GM19463 (cell line): Measurements from ENCODE around the gene POTEF.
"Not testable (repeated sequence)": the region's sequence is repeated elsewhere in the genome, so short reads cannot be mapped to it uniquely, and the experiment has no call there.

Experiments
- ATAC-seq: cut with Tn5 transposase; IDR thresholded peaks from one replicate; pipeline ENCODE4 v1.9.1; 2021; ENCODE audit warnings: mild to moderate bottlenecking, moderate library complexity; ENCODE audit not compliant: unreplicated experiment

Gene POTEF

DNA sequence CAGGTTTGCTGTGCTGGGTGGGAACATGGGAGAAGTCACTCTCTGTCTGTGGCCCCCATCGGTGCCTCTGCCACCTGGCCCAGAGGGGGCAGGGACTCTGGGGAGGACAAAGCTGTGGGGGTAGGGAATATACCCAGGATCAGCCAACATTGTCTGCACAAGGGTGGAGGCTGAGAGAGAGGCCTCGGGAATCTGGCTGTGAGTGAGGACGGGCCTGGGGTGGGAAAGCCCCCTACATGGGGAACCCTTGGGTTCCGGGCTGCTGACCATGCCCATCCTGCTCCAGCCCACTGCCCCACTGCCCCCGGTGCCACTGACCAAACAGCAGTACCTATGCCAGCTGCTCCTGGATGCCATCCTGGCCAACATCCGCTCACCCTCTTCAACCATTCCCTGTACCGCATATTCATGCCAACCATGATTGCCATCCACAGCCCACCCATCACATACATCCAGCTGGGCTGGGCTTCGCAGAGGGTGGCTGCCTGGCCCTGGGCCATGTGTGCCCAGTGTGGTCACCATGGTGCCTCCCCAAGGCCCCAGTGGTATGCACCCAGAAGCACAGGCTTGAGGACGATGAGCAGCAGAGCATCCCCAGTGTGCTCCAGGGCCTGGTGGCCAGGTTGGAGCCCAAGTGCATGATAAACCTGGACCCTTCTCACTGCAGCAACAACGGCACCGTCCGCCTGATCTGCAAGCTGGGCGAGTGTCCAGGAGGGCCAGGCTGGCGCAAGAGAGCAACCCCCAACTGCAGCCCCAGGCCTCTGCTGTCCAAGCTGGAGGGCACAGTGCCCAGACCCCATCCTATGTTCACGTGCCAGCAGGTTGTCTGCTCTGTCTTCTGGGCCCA, 6.9 kb upstream of the POTEF start:
- no peak for ATAC-seq

- not testable (repeated sequence) for ATAC-seq
These were observed 558 bp downstream of the POTEF start for GRCh38 chr2:130128464-130128863.

DNA sequence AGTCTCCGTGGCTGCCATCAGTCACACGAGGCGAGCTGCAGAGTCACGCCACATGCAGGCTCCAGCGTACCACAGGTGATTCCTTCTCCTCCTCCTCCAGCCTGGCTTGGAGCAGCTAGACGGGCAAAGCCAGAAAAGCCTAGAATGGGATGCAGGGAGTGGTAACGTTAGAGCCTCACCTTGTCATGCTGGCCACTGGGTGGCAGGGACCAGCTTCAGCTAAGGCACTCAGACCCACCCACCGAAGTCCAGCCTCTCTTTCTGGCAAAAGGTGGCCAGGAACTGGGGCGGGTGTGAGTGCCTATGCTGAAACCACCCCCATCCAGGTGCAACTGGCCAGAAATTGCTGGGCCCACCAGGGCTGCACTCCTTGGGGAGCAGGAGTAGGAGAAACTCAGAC, 1.3 kb downstream of the POTEF start:
- ATAC-seq = not testable (repeated sequence)

DNA sequence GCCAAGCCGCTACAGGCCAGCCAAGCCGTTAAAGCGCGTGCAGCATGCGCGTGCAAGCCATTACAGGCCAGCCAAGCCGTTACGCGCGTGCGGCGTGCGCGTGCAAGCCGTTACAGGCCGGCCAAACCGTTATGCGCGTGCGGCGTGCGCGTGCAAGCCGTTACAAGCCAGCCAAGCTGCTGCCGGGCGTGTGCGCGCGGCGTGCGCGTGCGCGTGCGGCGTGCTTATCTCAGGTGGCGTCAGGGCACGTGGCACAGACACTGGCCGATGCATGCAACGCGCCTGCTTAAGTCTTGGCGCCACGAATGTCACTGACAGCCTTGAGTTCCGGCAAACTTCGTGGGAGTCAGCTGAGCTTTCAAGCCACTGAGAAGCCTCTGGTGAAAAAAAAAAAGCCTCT, 8.1 kb downstream of the POTEF start:
- not testable (repeated sequence) for ATAC-seq

GRCh38 chr2:130102597-130103363, 26.2 kb downstream of the POTEF start:
- ATAC-seq = not testable (repeated sequence)

GRCh38 chr2:130062645-130063044, 66.4 kb downstream of the POTEF start:
- not testable (repeated sequence) for ATAC-seq

GRCh38 chr2:130059982-130060381, 69.0 kb downstream of the POTEF start:
- not testable (repeated sequence) for ATAC-seq

DNA sequence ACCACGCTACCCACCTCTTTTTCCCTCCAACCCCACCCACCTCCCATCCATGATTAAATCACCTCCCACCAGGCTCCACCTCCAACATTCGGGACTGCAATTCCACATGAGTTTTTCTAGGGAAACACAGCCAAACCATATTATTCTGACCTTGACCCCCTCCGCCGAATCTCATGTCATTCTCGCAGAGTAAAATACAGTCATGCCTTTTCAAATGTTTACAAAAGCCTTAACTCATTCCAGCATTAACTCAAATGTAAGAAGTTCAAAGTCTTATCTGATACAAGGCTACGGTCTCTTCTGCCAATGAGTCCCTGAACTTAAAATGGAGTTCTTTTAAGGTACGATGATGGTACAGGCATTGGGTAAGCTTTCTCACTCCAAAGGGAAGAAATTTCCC, 72.7 kb downstream of the POTEF start:
- not testable (repeated sequence) for ATAC-seq

- ATAC-seq = not testable (repeated sequence)
These were observed 75.7 kb downstream of the POTEF start for GRCh38 chr2:130053217-130053911.

GRCh38 chr2:130052376-130052775, 76.6 kb downstream of the POTEF start:
- ATAC-seq = not testable (repeated sequence)

- not testable (repeated sequence) for ATAC-seq
These were observed 80.6 kb downstream of the POTEF start for GRCh38 chr2:130048422-130048821.

DNA sequence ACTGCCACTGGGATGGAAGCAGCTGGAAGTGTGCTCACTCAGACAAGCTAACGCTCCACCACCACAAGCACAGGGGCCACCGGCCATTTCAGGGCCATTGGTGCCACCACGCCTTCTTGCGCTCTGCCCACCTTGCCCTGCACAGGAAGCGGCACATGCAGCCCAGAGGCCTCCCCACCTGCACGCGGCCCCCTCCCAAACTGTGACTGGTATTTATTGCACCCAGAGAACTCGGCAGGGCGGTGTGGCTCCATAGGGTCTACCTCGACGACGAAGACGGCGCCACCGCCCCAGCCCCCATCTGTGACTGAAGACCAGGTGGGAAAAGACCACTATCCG, 90.8 kb downstream of the POTEF start:
- ATAC-seq = not testable (repeated sequence)

- ATAC-seq = not testable (repeated sequence)
These were observed 103.1 kb downstream of the POTEF start for GRCh38 chr2:130025931-130026330.
